ENCODE results near the gene FGF1.

FGF1 gene

GRCh38 chr5:142614054-142614453 lies 71.8 kb downstream of the FGF1 start:
- H3K9ac ChIP-seq (ENCODE audit: low read depth, low read length, poor library complexity, severe bottlenecking) = no peak overlapping the region
- no peaks in the 10 kb centered on the region for H3K9me3 ChIP-seq (ENCODE audit: insufficient read depth, low read depth, low read length)
- H4K20me1 ChIP-seq (ENCODE audit: insufficient read depth, low read length, poor library complexity, severe bottlenecking) = no peaks in the 10 kb centered on the region
- no peaks in the 10 kb centered on the region for H3K9me2 ChIP-seq (replicated peaks; ENCODE audit: low read depth, low read length)
- H3F3A ChIP-seq (ENCODE audit: low read depth) = no peaks in the 10 kb centered on the region
- no peaks in the 10 kb centered on the region for H3K36me3 ChIP-seq (ENCODE audit: insufficient read depth, low read length)
- H3K4me2 ChIP-seq (ENCODE audit: low read depth, low read length, poor library complexity, severe bottlenecking) = no peak overlapping the region
- H3K4me3 ChIP-seq (ENCODE audit: low read length, poor library complexity, severe bottlenecking) = no peak overlapping the region
- no peaks in the 10 kb centered on the region for H3K27me3 ChIP-seq (ENCODE audit: insufficient read depth, low read length, poor library complexity, severe bottlenecking)
- no peak overlapping the region for H2AFZ ChIP-seq (ENCODE audit: low read length)
- H3K79me2 ChIP-seq (ENCODE audit: insufficient read depth, low read length) = no peaks in the 10 kb centered on the region
- no peaks in the 10 kb centered on the region for H3K4me1 ChIP-seq (ENCODE audit: insufficient read depth, low read length, poor library complexity, severe bottlenecking)
- no peak for TF ChIP-seq CTCF (conservative IDR thresholded peaks at IDR 0.05; ENCODE audit: low read length)
- no peak for TF ChIP-seq EZH2phosphoT487 (IDR thresholded peaks at IDR 0.05; ENCODE audit: borderline replicate concordance)

GRCh38 chr5:142613271-142613671 lies 72.6 kb downstream of the FGF1 start:
- Histone ChIP-seq H2AFZ (ENCODE audit: low read length) (no peak overlapping the region), H3K9me2 (replicated peaks; ENCODE audit: low read depth, low read length) (no peaks in the 10 kb centered on the region), H3K79me2 (ENCODE audit: insufficient read depth, low read length) (no peaks in the 10 kb centered on the region), H3K27me3 (ENCODE audit: insufficient read depth, low read length, poor library complexity, severe bottlenecking) (no peaks in the 10 kb centered on the region), H3K9ac (ENCODE audit: low read depth, low read length, poor library complexity, severe bottlenecking) (no peak overlapping the region), H3K36me3 (ENCODE audit: insufficient read depth, low read length) (no peaks in the 10 kb centered on the region), H3K4me1 (ENCODE audit: insufficient read depth, low read length, poor library complexity, severe bottlenecking) (no peaks in the 10 kb centered on the region), H3K9me3 (ENCODE audit: insufficient read depth, low read depth, low read length) (no peaks in the 10 kb centered on the region), H3K4me2 (ENCODE audit: low read depth, low read length, poor library complexity, severe bottlenecking) (no peak overlapping the region), H3F3A (ENCODE audit: low read depth) (no peaks in the 10 kb centered on the region), H3K4me3 (ENCODE audit: low read length, poor library complexity, severe bottlenecking) (no peak overlapping the region), H4K20me1 (ENCODE audit: insufficient read depth, low read length, poor library complexity, severe bottlenecking) (no peaks in the 10 kb centered on the region)
- TF ChIP-seq CTCF (conservative IDR thresholded peaks at IDR 0.05; ENCODE audit: low read length) (no peak), EZH2phosphoT487 (IDR thresholded peaks at IDR 0.05; ENCODE audit: borderline replicate concordance) (no peak)

- no peak overlapping the region for H3K4me3 ChIP-seq (ENCODE audit: low read length, poor library complexity, severe bottlenecking)
- no peaks in the 10 kb centered on the region for H3K79me2 ChIP-seq (ENCODE audit: insufficient read depth, low read length)
- H4K20me1 ChIP-seq (ENCODE audit: insufficient read depth, low read length, poor library complexity, severe bottlenecking) = no peaks in the 10 kb centered on the region
- H3K36me3 ChIP-seq (ENCODE audit: insufficient read depth, low read length) = no peaks in the 10 kb centered on the region
- no peak overlapping the region for H3K4me2 ChIP-seq (ENCODE audit: low read depth, low read length, poor library complexity, severe bottlenecking)
- H3K9me3 ChIP-seq (ENCODE audit: insufficient read depth, low read depth, low read length) = no peaks in the 10 kb centered on the region
- H2AFZ ChIP-seq (ENCODE audit: low read length) = no peak overlapping the region
- no peaks in the 10 kb centered on the region for H3K27me3 ChIP-seq (ENCODE audit: insufficient read depth, low read length, poor library complexity, severe bottlenecking)
- TF ChIP-seq CTCF (conservative IDR thresholded peaks at IDR 0.05; ENCODE audit: low read length) = no peak
- no peak for TF ChIP-seq EZH2phosphoT487 (IDR thresholded peaks at IDR 0.05; ENCODE audit: borderline replicate concordance)
- no peak overlapping the region for H3K9ac ChIP-seq (ENCODE audit: low read depth, low read length, poor library complexity, severe bottlenecking)
- no peaks in the 10 kb centered on the region for H3K9me2 ChIP-seq (replicated peaks; ENCODE audit: low read depth, low read length)
- H3F3A ChIP-seq (ENCODE audit: low read depth) = no peaks in the 10 kb centered on the region
- no peaks in the 10 kb centered on the region for H3K4me1 ChIP-seq (ENCODE audit: insufficient read depth, low read length, poor library complexity, severe bottlenecking)
Observed at GRCh38 chr5:142612494-142613270, 73.2 kb downstream of the FGF1 start.

All from Loucy (cell line).